Prostate gland (tissue), 2 donors: ENCODE measurements around the gene FAM241A. TPM values are rescaled to one million over a fixed set of nuclear protein-coding genes. Genes with fewer than 3 reads are reported as not detected.

ENCODE experiments used
- DNase-seq: peaks from one replicate; pipeline ENCODE4 v3.0.0-alpha.2; 2019; ENCODE audit warnings: low spot score
- H3K27ac ChIP-seq, 2 donors: fragments of 200-600 bp; sonication (generic); 2 replicates each; pipeline ENCODE4 v1.5.1; 2017 to 2019
- H3K27me3 ChIP-seq: fragments of 200-600 bp; sonication (generic); replicated peaks from 2 replicates; pipeline ENCODE4 v1.5.1; 2019; ENCODE audit not compliant: insufficient read depth
- H3K36me3 ChIP-seq, 2 donors: fragments of 200-600 bp; sonication (generic); 1 replicate in 1 of 2; 2 replicates in 1 of 2; pipeline versions ENCODE4 v1.5.1 to v1.8.1; 2017 to 2019
- H3K4me1 ChIP-seq: fragments of 200-600 bp; sonication (generic); replicated peaks from 2 replicates; pipeline ENCODE4 v1.5.1; 2019
- H3K4me3 ChIP-seq, 2 donors: fragments of 200-600 bp; sonication (generic); 2 replicates each; pipeline ENCODE4 v1.5.1; 2017 to 2019
- H3K9me3 ChIP-seq: fragments of 200-600 bp; sonication (generic); 2 replicates; pipeline ENCODE4 v1.5.1; 2017
- POLR2A ChIP-seq: fragments of 450-650 bp; IDR thresholded peaks from one replicate; pipeline ENCODE4 v1.6.1; 2016; ENCODE audit warnings: antibody characterized with exemption, mild to moderate bottlenecking
- POLR2AphosphoS5 ChIP-seq: sonication (generic); formaldehyde crosslinking; IDR thresholded peaks from one replicate; pipeline ENCODE4 v1.6.1; 2017; ENCODE audit warnings: antibody characterized with exemption
- WGBS: methylation state at CpG from one replicate; pipeline ENCODE4 v1.1.5; 2018; 5-methylcytosine and 5-hydroxymethylcytosine counted together
- intact Hi-C: fragments of 100-400 bp; cut with DNase I; formaldehyde crosslinking; loops from one replicate; pipeline ENCODE4 v1.14.2; 2022
- total RNA-seq, 2 donors: library from RNA; depleted of rRNA; stranded (reverse); fragments of >200 nt; gene quantifications; one replicate each; pipeline ENCODE4 v1.1.0, GENCODE V29; 2016
- TF ChIP-seq, protein P1 (sequence below), 4 experiments: fragments of 200-600 bp in 2 of 4; fragments of 450-650 bp in 2 of 4; sonication (generic) in 2 of 4; IDR thresholded peaks; 1 replicate in 3 of 4; 2 replicates in 1 of 4; pipeline ENCODE4 v1.5.1; 2016 to 2019; ENCODE audit warnings: antibody characterized with exemption in 4 of 4, mild to moderate bottlenecking in 2 of 4, moderate library complexity in 2 of 4

FAM241A gene
- total RNA-seq, 2 donors from 2014 or later, result 3.6 to 3.7 TPM

DNA sequence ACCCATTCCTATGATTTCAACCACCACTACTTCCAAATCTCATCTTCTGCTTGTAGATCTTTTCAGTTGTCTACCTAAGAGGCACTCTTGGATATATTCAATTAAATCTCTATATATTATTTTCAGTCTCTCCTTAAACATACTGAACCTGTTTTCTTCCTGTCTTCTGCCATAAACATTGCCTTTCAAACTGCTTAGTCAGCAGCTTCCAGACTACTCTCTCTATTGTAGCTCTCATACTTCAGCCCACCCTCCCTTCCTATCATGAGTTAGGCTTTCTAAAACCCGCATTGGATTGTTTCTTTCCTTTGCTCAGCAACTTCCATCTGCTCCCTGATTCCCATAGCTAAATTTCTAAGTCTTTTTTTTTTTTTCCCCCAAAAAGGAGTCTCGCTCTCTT, 90.8 kb downstream of the FAM241A start:
- Histone ChIP-seq H3K9me3 (no peaks in the 10 kb centered on the region), H3K27ac (no peak overlapping the region), H3K4me1 (no peaks in the 10 kb centered on the region), H3K4me3 (no peak overlapping the region), H3K27me3 (no peaks in the 10 kb centered on the region), H3K36me3 (no peaks in the 10 kb centered on the region)
- DNase-seq, result no peak
- TF ChIP-seq, protein P1, sequence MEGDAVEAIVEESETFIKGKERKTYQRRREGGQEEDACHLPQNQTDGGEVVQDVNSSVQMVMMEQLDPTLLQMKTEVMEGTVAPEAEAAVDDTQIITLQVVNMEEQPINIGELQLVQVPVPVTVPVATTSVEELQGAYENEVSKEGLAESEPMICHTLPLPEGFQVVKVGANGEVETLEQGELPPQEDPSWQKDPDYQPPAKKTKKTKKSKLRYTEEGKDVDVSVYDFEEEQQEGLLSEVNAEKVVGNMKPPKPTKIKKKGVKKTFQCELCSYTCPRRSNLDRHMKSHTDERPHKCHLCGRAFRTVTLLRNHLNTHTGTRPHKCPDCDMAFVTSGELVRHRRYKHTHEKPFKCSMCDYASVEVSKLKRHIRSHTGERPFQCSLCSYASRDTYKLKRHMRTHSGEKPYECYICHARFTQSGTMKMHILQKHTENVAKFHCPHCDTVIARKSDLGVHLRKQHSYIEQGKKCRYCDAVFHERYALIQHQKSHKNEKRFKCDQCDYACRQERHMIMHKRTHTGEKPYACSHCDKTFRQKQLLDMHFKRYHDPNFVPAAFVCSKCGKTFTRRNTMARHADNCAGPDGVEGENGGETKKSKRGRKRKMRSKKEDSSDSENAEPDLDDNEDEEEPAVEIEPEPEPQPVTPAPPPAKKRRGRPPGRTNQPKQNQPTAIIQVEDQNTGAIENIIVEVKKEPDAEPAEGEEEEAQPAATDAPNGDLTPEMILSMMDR (IDR thresholded peaks at IDR 0.05), result no peak
- TF ChIP-seq POLR2A (no peak), POLR2AphosphoS5 (no peak)
- 89% methylated on average over 2 of the region's 2 CpGs for WGBS
- intact Hi-C loops, result no loop called here

DNA sequence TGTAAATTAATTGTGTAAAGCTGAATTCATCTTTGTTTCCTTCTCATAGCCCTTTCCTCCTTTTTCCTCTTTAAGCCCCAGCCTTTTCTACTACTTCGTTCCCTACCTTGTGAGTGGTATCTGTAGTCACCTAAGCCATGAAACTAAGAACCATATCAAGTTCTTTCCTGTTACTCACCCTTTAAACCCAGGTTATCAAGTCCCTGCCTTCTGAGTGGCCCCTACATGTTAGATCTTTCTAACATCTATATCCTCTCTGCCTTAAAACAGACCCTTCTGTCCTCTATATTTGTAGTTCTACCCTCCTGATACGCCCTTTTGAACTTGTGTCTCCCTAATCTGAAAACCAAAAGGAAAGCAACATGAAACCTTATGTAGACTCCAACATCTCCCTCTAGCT, 93.6 kb downstream of the FAM241A start:
- intact Hi-C loops, result no loop called here
- H3K4me3 ChIP-seq, result no peak overlapping the region
- DNase-seq, result no peak
- 92% methylated on average over 2 of the region's 2 CpGs for WGBS
- no peaks in the 10 kb centered on the region for H3K9me3 ChIP-seq
- no peaks in the 10 kb centered on the region for H3K4me1 ChIP-seq
- H3K36me3 ChIP-seq, result no peaks in the 10 kb centered on the region
- H3K27ac ChIP-seq, result no peak overlapping the region
- no peaks in the 10 kb centered on the region for H3K27me3 ChIP-seq
- TF ChIP-seq, protein P1 (IDR thresholded peaks at IDR 0.05), result no peak
- no peak for TF ChIP-seq POLR2A
- TF ChIP-seq POLR2AphosphoS5, result no peak

Other genes starting within 250 kb of the FAM241A start
- 10 to 100 TPM; 15.3 to 24.3 TPM for gene AP1AR, start 86.3 kb downstream of the FAM241A start, total RNA-seq
- 10 to 100 TPM in 1 of 2 donors, 1 to 10 TPM in 1; 2.3 to 16.3 TPM for gene TIFA, start 140.4 kb downstream of the FAM241A start, total RNA-seq
- gene ALPK1, start 151.9 kb downstream of the FAM241A start, total RNA-seq, result 10 to 100 TPM; 12.1 to 13.7 TPM